Prostate gland (tissue), 2 donors: ENCODE results near the gene CCDC149. TPM values are rescaled to one million over a fixed set of nuclear protein-coding genes. Genes with fewer than 3 reads are reported as not detected.

ENCODE experiments used
- DNase-seq: peaks from one replicate; pipeline ENCODE4 v3.0.0-alpha.2; 2019; ENCODE audit warnings: low spot score
- H3K27ac ChIP-seq, 2 donors: fragments of 200-600 bp; sonication (generic); 2 replicates each; pipeline ENCODE4 v1.5.1; 2017 to 2019
- H3K27me3 ChIP-seq: fragments of 200-600 bp; sonication (generic); replicated peaks from 2 replicates; pipeline ENCODE4 v1.5.1; 2019; ENCODE audit not compliant: insufficient read depth
- H3K36me3 ChIP-seq, 2 donors: fragments of 200-600 bp; sonication (generic); 1 replicate in 1 of 2; 2 replicates in 1 of 2; pipeline versions ENCODE4 v1.5.1 to v1.8.1; 2017 to 2019
- H3K4me1 ChIP-seq: fragments of 200-600 bp; sonication (generic); replicated peaks from 2 replicates; pipeline ENCODE4 v1.5.1; 2019
- H3K4me3 ChIP-seq, 2 donors: fragments of 200-600 bp; sonication (generic); 2 replicates each; pipeline ENCODE4 v1.5.1; 2017 to 2019
- H3K9me3 ChIP-seq: fragments of 200-600 bp; sonication (generic); 2 replicates; pipeline ENCODE4 v1.5.1; 2017
- POLR2A ChIP-seq: fragments of 450-650 bp; IDR thresholded peaks from one replicate; pipeline ENCODE4 v1.6.1; 2016; ENCODE audit warnings: antibody characterized with exemption, mild to moderate bottlenecking
- POLR2AphosphoS5 ChIP-seq: sonication (generic); formaldehyde crosslinking; IDR thresholded peaks from one replicate; pipeline ENCODE4 v1.6.1; 2017; ENCODE audit warnings: antibody characterized with exemption
- WGBS: methylation state at CpG from one replicate; pipeline ENCODE4 v1.1.5; 2018; 5-methylcytosine and 5-hydroxymethylcytosine counted together
- intact Hi-C: fragments of 100-400 bp; cut with DNase I; formaldehyde crosslinking; loops from one replicate; pipeline ENCODE4 v1.14.2; 2022
- total RNA-seq, 2 donors: library from RNA; depleted of rRNA; stranded (reverse); fragments of >200 nt; gene quantifications; one replicate each; pipeline ENCODE4 v1.1.0, GENCODE V29; 2016
- TF ChIP-seq, protein P1 (sequence below), 4 experiments: fragments of 200-600 bp in 2 of 4; fragments of 450-650 bp in 2 of 4; sonication (generic) in 2 of 4; IDR thresholded peaks; 1 replicate in 3 of 4; 2 replicates in 1 of 4; pipeline ENCODE4 v1.5.1; 2016 to 2019; ENCODE audit warnings: antibody characterized with exemption in 4 of 4, mild to moderate bottlenecking in 2 of 4, moderate library complexity in 2 of 4

The CCDC149 gene
- total RNA-seq, 2 donors from 2014 or later = 14.0 to 19.6 TPM

DNA sequence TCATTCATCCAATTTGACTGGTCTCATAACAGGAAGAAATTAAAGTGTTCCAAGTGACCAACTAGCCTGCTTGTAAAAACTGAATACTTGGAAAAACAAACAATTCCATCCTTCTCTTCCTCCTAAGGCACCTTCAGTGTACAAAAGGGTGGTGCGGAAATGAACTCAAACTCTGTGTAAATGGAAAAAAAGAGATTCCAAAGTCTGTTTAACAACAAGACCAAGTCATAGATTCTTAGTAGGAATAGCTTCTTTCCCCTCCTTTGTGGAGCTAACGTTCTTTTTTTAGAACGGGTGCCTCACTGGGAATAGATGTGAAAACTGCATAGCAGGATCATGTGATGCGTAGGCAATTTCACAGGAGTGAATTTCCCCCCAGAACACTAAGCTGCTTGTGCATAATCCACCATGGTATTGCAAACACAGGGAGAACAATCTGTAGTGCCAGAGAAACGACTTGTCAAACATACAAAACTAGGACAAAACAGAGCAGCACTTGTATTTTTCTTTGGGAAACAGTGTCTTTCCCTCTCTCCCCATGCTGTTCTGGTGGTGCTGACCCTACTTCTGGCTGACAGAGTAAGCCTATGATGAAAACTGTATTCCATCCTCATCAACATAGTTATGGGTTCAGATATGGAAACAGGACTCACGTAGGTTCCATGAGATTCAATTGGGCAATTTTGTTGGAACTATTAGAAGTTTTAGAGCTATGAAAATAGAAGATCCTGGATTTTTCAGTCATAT, 130.7 kb downstream of the CCDC149 start:
- Histone ChIP-seq H3K4me3 (no peak overlapping the region), H3K9me3 (no peaks in the 10 kb centered on the region), H3K36me3 (no peaks in the 10 kb centered on the region), H3K4me1 (peaks cover 7% of the 10 kb centered on the region), H3K27ac (peak overlapping the region in 1 of 2 donors; percentile 6), H3K27me3 (no peaks in the 10 kb centered on the region)
- DNase-seq = peak; percentile 40
- intact Hi-C loops = loop anchor here (5.0 kb wide), 1 partner anchor 50 kb away; no protein-coding TSS in a partner anchor
- TF ChIP-seq POLR2A = no peak
- TF ChIP-seq POLR2AphosphoS5 = peak; percentile 74
- WGBS = 23% methylated on average over 6 of the region's 6 CpGs

DNA sequence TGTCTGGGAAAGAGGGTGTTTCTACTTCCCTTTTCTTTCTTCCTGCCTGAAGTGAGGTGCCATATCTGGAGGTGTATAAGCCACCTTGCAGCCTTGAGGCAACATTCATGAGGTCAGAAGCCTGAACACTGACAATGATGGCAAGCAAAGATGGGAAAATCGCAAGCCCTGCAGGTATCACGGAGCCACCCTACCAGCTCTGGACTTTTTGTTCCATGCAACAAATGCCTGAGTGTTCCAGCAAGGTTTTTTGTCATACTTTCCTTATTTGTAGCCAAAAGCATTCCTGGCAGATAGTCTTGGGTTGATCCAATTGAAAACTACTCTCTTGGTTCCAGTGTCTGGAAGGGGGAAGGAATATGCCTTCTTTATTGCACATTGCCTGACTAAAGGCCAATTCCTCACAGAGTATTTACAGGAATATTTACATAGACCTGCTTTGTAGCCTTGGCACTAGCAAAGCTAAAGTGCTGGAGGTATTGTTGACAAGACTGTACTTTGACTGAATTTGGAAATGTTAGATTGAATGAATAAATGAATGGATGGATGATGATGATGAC, 131.8 kb downstream of the CCDC149 start:
- H3K27ac ChIP-seq = no peak overlapping the region
- peaks cover 7% of the 10 kb centered on the region for H3K4me1 ChIP-seq
- H3K27me3 ChIP-seq = no peaks in the 10 kb centered on the region
- TF ChIP-seq POLR2A = no peak
- TF ChIP-seq, protein P1, sequence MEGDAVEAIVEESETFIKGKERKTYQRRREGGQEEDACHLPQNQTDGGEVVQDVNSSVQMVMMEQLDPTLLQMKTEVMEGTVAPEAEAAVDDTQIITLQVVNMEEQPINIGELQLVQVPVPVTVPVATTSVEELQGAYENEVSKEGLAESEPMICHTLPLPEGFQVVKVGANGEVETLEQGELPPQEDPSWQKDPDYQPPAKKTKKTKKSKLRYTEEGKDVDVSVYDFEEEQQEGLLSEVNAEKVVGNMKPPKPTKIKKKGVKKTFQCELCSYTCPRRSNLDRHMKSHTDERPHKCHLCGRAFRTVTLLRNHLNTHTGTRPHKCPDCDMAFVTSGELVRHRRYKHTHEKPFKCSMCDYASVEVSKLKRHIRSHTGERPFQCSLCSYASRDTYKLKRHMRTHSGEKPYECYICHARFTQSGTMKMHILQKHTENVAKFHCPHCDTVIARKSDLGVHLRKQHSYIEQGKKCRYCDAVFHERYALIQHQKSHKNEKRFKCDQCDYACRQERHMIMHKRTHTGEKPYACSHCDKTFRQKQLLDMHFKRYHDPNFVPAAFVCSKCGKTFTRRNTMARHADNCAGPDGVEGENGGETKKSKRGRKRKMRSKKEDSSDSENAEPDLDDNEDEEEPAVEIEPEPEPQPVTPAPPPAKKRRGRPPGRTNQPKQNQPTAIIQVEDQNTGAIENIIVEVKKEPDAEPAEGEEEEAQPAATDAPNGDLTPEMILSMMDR (IDR thresholded peaks at IDR 0.05) = no peak
- no peak for TF ChIP-seq POLR2AphosphoS5
- WGBS = 41% methylated on average over 2 of the region's 2 CpGs
- H3K9me3 ChIP-seq = no peaks in the 10 kb centered on the region
- intact Hi-C loops = loop anchor here (5.0 kb wide), 1 partner anchor 49 kb away; no protein-coding TSS in a partner anchor
- no peaks in the 10 kb centered on the region for H3K36me3 ChIP-seq
- H3K4me3 ChIP-seq = no peak overlapping the region
- DNase-seq = no peak

DNA sequence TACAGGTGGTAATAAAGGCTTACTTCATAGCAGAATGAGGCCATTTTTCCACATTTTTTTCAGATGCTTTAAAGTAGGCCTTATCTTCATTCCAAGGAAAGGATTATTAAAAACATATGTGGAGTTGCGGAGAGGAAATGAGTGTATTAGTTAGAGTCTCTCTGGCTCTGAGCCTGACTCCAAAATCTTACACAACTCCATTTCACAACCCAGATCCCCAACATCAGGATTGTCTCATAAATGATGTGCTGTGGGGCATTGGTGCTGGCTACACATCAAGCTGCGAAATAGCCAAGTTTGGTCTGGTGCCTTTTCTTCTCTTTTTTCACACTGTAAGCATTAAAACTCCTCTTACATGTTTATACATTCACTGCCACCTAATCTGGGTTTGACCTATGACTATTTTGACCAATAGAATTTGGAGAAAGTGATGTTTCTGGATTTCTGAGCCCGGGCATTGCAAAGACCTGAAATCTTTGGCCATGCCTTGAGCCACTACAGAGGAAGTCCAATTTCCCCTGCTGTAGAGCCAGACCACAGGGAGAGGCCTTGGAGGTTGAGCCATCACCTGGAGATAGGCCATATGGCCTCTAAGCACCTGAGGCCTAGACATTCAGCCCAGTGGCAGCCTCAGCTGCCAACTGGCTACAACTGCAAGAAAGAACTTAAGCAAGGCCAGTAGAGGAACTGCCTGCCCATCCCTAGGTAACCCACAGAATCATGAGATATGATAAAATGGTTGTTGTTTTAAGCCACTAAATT, 134.2 kb downstream of the CCDC149 start:
- intact Hi-C loops = no loop called here
- Histone ChIP-seq H3K4me3 (no peak overlapping the region), H3K27me3 (no peaks in the 10 kb centered on the region), H3K4me1 (peaks cover 7% of the 10 kb centered on the region), H3K36me3 (no peaks in the 10 kb centered on the region), H3K27ac (no peak overlapping the region), H3K9me3 (no peaks in the 10 kb centered on the region)
- TF ChIP-seq, protein P1 (IDR thresholded peaks at IDR 0.05) = no peak
- TF ChIP-seq POLR2AphosphoS5 (no peak), POLR2A (no peak)
- 46% methylated on average over 3 of the region's 3 CpGs for WGBS
- DNase-seq = no peak

DNA sequence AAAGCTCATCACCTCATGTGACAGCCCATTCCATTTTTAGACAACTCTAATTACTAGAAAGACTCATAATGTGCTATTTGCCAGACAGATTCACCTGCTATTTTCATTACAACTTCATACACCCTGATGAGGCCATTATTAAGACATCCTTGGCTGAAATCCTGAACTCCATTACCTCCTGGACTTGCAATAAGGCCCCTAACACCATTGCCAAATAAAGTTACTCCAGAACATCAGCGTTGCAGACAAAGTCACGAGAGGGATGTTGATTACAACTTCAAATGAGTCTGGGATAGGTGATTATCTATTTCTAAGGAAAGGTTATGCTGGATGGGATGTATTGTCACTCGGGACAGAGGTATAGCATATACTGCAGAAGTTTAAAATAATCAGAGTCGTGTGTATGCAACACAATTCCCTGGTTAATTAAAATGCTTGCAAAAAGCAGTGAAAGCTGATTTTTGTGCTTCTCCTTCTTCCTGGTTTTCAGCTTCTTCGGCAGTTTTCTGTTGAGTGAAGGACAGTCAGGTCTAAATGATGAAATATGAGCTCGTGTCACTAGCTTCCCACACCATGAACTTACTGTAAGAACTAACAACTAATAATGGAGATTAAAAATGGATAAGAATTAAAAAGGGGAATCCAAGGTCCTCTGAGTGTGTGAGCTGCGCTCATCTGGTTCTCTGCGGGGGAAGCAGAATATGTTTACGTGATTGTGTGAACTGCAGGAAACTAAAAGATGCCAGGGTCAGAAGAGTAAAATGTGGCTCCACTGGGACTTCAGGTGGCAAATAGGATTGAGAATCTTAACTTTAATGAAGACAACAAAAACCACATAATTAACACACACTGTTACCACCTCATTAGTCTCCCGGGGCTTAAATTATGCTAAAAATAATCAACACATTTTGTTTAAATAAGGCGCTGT, 135.0 kb downstream of the CCDC149 start:
- Histone ChIP-seq H3K9me3 (no peaks in the 10 kb centered on the region), H3K36me3 (no peaks in the 10 kb centered on the region), H3K4me3 (no peak overlapping the region), H3K4me1 (peaks cover 7% of the 10 kb centered on the region), H3K27ac (no peak overlapping the region), H3K27me3 (no peaks in the 10 kb centered on the region)
- TF ChIP-seq, protein P1 (IDR thresholded peaks at IDR 0.05) = no peak
- TF ChIP-seq POLR2AphosphoS5 (no peak), POLR2A (no peak)
- no peak for DNase-seq
- 74% methylated on average over 11 of the region's 11 CpGs for WGBS
- intact Hi-C loops = no loop called here
